ENCODE data around the gene ZBP1.

ZBP1 gene

GRCh38 chr20:57582029-57582378 is 38.2 kb downstream of the ZBP1 start:
- no peak overlapping the region for H3K4me3 ChIP-seq (ENCODE audit: low read depth, low read length)
- TF ChIP-seq, protein P1, sequence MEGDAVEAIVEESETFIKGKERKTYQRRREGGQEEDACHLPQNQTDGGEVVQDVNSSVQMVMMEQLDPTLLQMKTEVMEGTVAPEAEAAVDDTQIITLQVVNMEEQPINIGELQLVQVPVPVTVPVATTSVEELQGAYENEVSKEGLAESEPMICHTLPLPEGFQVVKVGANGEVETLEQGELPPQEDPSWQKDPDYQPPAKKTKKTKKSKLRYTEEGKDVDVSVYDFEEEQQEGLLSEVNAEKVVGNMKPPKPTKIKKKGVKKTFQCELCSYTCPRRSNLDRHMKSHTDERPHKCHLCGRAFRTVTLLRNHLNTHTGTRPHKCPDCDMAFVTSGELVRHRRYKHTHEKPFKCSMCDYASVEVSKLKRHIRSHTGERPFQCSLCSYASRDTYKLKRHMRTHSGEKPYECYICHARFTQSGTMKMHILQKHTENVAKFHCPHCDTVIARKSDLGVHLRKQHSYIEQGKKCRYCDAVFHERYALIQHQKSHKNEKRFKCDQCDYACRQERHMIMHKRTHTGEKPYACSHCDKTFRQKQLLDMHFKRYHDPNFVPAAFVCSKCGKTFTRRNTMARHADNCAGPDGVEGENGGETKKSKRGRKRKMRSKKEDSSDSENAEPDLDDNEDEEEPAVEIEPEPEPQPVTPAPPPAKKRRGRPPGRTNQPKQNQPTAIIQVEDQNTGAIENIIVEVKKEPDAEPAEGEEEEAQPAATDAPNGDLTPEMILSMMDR (IDR thresholded peaks at IDR 0.05; ENCODE audit: insufficient read depth, low read depth, low read length, missing control alignments) = no peak
- DNase-seq (ENCODE audit: low read depth) = no peak

DNA sequence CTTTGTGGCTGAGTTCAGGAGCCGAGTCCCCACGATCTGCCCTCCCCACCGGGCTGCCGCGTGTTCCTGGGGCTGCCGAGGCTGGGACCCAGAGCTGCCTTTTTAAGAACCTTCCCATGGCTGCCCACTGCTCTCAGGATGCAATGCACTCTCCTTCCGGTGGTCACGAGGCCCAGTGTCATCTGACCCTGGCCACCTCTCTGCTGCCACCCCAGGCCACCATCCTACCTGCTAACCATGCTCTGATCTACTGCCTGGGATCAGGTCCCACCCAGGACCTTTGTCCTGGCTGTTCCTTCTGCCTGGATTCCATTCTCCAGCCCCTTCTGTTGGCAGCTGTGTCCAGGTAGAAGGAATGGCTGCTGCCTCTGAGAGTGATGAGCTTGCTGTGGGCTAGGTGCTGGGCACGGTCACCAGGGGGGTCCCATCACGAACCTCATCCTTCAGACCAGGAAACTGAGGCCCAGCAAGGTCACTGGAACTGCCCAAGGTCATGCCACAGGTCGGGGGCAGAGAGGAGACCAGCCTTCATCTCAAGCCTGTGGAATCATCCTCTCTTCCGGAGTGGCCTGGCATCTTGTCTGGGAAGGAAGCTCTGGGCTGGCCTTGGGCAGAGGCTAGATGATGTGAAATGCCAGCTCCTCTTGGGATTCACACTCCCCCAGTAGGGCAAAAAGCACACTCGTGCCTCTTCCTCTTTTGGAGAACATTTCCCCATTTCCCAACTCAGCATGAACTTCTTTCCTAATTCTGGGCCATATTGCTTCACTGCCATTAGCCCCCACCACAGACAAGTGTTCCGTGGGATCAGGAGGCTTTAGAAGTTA is 38.8 kb downstream of the ZBP1 start:
- H3K4me3 ChIP-seq (ENCODE audit: low read depth, low read length) = no peak overlapping the region
- TF ChIP-seq, protein P1 (IDR thresholded peaks at IDR 0.05; ENCODE audit: insufficient read depth, low read depth, low read length, missing control alignments) = no peak
- DNase-seq (ENCODE audit: low read depth) = no peak

DNA sequence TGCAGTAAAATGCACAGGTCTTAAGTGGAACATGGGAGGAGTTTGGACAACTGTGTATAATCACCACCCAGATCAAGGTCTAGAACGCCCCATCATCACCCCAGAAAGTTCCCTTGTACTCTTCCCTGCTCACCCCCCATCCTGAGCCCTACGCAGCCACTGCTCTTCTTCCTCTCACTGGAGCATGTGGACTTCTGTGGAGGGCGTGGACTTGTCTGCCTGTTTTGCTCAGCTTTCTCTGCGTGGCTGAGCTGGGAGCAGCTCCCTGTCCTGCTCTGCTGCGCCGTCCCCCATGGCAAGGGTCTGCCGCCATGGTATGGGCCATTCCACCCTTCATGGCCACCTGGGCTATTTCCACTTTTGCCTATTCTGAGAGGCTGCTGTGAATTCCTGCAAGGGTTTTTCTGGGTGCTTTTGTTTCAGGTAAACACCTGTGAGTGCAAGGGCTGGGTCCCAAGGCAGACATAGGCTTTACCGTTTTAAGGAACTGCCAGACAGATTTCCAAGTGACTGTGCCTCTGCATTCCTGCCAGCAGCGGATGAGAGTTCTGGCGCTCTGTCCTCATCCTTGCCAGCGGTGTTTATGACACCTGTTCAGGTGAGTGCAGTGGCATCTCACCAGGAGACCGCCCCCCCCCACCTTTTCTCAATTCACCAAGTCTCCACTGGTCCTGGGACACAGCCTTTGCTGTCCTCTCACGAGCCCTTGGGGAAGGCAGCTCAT is 39.6 kb downstream of the ZBP1 start:
- no peak for DNase-seq (ENCODE audit: low read depth)
- H3K4me3 ChIP-seq (ENCODE audit: low read depth, low read length) = no peak overlapping the region
- TF ChIP-seq, protein P1 (IDR thresholded peaks at IDR 0.05; ENCODE audit: insufficient read depth, low read depth, low read length, missing control alignments) = no peak

- TF ChIP-seq, protein P1 (IDR thresholded peaks at IDR 0.05; ENCODE audit: insufficient read depth, low read depth, low read length, missing control alignments) = no peak
- no peak for DNase-seq (ENCODE audit: low read depth)
- no peak overlapping the region for H3K4me3 ChIP-seq (ENCODE audit: low read depth, low read length)
Measured at GRCh38 chr20:57579898-57580447, 40.3 kb downstream of the ZBP1 start.

DNA sequence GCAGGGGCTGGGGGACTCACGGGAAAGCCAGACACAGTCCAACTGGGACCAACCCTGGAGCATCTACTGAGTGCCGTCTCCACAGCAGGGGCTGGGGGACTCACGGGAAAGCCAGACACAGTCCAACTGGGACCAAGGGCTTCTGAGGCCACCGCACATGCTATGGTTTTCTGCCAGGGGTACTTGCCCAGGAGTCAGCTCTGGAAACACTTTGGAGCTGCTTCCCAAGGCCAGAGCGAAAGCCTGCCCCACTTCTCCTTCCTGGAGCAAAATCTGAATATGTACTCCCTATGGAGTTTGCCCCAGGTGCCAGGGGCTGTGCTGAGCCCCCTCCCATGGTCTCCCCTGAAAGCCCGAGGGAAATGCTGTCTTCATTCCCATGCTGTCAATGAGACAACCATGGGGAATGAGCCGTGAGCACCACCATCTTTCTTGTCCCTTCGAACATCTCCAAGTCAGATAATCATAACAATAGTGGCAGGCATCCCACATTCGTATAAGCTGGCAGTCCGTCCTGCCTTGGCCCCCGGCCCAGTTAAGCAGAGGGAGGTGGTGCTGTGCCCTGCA is 40.8 kb downstream of the ZBP1 start:
- TF ChIP-seq, protein P1 (IDR thresholded peaks at IDR 0.05; ENCODE audit: insufficient read depth, low read depth, low read length, missing control alignments) = no peak
- DNase-seq (ENCODE audit: low read depth) = no peak
- H3K4me3 ChIP-seq (ENCODE audit: low read depth, low read length) = no peak overlapping the region

DNA sequence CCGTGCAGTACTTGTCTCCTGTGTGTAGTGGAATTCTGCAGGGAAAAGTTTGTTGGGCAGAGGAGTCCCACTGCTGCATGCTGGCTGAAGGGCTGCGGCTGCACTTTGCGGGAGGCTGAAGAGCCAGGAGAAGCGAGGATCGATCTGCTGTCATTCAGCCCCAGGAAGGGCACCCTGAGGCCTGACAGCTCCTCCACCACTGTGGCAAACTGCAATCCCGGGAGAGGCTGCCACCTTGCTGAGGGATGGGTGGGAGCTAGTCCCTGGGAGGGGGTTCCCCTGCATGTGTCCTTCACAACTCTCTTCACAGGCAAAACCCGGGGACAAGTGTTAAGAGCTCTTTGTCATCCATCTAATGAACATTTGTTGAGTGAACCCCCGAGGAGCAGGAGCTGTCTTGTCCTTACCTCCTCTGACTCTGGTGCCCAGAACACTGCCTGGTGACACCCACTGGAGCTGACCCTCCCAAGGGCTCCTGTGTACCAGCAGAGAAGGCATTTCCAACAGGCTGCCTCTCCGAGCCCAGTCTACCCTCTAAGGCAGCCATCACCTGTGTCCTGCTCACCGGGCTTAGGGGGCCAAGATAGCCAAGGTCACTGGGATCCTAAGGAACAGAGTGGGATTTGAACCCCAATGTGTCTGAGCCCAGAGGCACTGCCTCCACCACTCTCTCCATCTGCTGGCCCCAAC is 41.6 kb downstream of the ZBP1 start:
- TF ChIP-seq, protein P1 (IDR thresholded peaks at IDR 0.05; ENCODE audit: insufficient read depth, low read depth, low read length, missing control alignments) = no peak
- H3K4me3 ChIP-seq (ENCODE audit: low read depth, low read length) = no peak overlapping the region
- DNase-seq (ENCODE audit: low read depth) = no peak

Measured in GM12865 (cell line).